Measurements from ENCODE around the gene MAGI2.

DNA sequence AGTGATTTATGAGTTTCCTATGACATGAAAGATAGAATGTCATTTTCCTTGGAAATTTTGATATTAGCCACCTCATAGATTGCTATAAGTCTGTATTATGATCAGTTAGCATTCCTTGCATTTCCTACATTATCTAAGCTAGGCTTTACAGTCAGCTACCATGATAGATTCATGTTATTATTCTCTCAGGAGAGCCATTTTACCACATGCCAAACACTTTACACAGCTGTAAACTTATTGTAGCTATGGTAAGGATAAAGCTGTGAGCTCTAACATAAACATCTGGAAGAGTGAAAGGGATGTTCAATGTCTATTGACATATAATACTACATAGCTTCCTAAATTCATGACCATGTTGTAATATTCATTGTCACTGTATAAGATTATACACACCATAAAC lies 1046.9 kb downstream of the MAGI2 start:
- TF ChIP-seq ZNF565 (CRISPR knock-in tag; conservative IDR thresholded peaks at IDR 0.05; ENCODE audit: low read depth) (no peak), PPARA (CRISPR knock-in tag; IDR thresholded peaks at IDR 0.05; ENCODE audit: borderline replicate concordance) (no peak), ARNTL (CRISPR knock-in tag; IDR thresholded peaks at IDR 0.05; ENCODE audit: borderline replicate concordance, low read depth) (no peak), ISL1 (CRISPR knock-in tag; IDR thresholded peaks at IDR 0.05) (no peak), ZFP30 (CRISPR knock-in tag; IDR thresholded peaks at IDR 0.05) (no peak), TOX (CRISPR knock-in tag; IDR thresholded peaks at IDR 0.05; ENCODE audit: borderline replicate concordance) (no peak)
- TF ChIP-seq, protein P1, sequence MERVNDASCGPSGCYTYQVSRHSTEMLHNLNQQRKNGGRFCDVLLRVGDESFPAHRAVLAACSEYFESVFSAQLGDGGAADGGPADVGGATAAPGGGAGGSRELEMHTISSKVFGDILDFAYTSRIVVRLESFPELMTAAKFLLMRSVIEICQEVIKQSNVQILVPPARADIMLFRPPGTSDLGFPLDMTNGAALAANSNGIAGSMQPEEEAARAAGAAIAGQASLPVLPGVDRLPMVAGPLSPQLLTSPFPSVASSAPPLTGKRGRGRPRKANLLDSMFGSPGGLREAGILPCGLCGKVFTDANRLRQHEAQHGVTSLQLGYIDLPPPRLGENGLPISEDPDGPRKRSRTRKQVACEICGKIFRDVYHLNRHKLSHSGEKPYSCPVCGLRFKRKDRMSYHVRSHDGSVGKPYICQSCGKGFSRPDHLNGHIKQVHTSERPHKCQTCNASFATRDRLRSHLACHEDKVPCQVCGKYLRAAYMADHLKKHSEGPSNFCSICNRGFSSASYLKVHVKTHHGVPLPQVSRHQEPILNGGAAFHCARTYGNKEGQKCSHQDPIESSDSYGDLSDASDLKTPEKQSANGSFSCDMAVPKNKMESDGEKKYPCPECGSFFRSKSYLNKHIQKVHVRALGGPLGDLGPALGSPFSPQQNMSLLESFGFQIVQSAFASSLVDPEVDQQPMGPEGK (CRISPR knock-in tag; IDR thresholded peaks at IDR 0.05; ENCODE audit: borderline replicate concordance): no peak

Data from SK-N-SH treated with all-trans-retinoic acid at 6 μM for 48 hours (cell line).